AG20443 (cell line): ENCODE data around the gene TRERF1.

ENCODE experiments used
- DNase-seq: peaks from one replicate; pipeline ENCODE4 v3.0.0; 2012; ENCODE audit warnings: low spot score, mixed read lengths

TRERF1 gene

DNA sequence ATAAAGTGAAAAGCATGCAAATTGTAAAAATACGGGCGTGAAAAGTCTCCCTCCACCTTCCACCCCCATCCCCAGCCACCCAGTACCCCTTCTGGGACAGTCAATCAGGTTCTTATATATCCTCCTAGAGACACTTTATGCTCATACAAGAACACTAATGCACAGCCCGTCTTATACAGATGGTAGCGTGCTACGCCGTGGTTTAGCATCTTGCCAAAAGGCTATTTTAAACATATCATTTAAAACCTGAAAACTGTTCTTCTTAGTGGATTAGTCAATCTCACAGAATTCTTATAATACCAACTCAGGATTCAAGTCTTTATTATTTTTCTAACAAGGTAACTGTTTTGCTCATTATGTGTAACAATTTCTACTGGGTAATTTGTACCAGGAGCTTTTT lies 176.8 kb downstream of the TRERF1 start:
- DNase-seq, result no peak

DNA sequence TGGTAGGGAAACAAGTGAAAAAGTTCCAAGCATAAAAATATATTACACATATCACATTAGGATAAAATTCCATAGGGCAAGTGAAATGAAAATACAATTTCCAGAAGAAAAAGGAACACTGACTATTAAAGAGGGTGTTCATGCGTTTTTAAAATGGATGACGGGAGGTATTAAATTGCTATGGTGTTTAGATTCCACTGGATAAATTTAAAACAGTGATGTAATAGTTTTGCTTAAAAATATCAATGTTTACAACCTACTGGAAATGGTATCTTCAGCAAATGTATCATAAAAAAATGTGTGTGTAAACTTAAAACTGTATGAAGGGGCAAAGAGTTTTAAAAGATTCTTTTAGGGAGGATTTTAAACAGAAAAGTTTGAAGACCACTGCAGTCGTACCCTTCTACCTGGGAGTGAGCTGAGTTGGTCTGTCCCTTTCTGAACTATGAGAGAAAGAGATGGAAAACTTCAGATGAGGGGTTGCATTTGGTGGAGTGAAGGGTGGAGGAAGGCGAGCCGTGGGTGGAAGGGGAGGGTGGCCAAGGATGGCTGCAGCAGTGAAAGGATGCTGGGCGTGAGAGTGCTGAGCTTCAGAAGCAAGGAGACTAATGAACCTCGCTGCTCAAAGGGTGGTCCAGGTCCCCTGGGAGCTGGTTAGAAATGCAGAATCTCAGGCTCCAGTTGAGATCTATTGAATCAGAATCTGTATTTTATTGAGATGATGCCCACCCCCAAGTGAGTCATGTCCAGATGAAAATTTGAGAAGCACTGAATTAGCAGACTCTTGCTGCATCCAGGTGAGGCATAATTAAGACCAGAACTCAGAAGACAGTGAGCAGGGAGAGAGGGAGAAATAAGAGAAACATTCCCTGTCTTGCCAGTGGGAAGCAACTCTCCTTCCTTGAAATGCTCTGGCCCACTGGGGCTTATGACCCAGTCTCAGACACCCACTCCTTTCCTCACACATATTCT lies 179.6 kb downstream of the TRERF1 start:
- DNase-seq, result peak; percentile 49

DNA sequence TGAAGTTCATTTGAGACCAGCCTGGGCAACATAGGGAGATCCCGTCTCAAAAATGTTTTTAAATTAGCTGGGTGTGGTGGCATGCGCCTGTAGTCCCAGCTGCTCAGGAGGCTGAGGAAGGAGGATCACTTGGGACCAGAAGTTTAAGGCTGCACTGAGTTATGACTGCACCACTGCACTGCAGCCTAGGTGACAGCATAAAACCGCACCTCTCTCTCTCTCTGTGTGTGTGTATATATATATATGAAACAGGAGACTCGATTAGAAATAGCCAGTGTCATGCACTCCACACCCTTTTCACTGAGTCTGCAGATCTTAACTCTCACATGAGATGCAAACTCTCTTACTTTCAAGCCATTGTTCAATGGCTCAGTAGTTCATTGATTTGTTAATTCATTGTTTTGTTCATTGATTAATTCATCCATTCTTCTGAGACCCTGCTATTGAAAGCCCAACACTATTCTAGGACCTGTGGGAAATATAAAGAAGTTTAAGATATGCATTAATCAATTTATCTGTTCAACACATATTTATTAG lies 181.7 kb downstream of the TRERF1 start:
- DNase-seq, result no peak

DNA sequence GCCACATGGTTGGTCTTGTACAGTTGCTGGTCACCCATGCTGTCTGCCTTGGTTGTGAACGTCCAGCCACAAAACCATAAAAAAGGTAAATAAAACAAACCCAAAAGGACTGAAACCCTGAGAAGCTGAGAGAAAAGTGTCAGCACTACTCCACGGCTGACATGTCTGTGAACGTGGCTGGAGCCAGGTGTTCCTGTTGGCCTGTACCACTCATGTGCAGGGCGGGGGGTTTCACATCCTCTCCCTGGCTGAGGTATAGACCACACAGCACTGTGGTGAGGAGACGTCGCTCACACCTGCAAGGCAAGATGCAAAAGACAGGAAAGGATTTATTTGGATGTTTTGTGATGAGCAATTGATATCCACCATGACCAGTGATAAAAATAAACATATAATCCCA lies 182.2 kb downstream of the TRERF1 start:
- no peak for DNase-seq

DNA sequence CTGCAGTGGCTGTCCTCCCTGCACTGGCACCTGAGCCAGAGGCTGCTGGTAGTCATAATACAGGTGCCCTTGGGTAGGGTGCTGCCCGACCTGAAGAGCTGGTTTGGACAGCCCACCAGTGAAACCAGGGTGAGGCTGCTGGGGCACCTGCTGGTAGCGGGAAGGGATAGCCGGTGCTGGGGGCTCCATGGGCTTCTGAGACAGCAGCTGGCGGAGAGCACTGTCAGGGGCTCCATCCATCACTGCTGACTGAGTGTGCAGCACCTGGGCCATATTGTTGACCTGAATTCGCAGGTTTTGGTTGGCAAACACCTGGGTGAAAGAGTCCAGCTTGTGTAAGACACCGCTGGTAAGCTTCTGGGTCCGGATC lies 182.9 kb downstream of the TRERF1 start:
- no peak for DNase-seq

DNA sequence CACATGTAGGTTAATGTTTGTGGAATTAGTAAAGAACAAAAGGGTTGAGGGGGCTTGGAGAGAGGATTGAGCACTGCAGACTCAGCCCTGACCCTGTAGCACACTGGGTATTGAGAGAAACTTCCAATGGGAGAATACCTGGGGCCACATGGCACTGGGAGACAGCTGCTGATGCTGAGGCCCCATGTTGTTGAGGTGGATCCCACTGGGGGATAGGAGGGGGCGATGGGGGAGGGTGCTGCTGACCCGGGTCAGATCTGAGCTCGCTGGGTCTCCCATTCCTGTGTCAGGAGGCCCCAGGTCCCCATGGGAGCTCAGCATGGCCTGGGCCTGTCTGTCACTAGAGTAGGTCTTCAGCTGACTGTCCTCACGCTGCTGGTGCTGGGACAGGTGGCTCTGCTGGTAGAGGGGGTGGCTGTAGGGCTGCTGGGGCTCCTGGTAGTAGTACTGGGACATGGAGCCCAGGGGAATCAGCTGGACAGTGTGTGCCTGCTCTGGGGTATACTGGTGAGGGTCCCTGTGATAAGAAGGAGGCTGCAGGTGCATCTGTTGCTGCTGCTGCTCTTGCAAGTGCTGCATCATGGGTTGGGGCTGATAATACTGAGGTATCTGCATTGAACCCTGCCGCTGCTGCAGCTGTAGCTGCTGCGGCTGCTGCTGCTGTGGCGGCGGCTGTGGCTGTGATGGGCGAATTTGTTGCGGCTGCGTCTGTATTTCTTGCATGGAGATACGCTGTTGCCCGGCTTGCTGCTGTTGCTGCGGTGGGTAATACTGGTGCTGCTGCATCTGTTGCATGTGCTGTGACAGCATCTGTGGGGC lies 183.5 kb downstream of the TRERF1 start:
- DNase-seq, result no peak

DNA sequence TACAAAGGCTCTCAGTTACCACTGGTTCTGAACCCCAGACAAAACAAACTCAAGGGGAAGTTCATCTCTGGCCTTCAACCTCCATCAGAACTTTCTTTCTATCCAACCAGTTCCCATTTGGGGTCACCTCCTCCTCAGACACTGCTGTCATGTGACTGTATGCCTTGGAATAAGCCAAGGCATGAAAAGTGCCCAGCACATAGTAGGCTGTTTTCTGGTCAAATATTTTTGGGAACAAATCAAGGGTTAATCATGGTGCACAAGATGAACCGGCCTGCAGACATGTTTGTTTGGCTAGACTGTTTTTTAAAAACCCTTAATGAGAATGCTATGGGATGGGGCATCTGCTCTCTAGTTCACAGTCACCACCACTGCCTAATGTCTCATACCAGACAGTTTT lies 185.2 kb downstream of the TRERF1 start:
- no peak for DNase-seq

DNA sequence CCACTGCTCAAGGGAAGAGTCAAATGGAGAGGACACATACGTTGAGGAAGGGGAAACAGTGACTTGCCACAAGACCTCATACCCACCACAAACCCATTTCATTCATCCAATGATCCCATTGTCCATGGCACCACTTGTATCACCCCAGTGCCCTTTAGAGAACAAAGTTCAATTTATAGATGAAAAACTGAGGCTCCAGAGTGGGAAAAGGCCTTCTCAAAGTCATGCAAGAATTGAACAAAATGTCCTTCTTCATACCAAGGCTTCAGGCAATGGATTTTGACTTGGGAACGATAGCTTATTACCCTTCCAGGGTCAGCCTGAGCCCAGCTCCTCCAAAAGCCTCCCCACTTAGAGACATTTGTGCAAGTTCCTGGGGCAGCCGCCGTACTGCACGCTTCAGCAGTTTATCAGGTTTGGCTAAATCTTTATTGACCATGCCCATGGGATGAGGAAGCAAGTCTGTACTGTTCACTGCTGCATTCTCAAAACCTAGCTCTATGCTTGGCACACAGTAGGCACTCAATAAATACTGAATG lies 186.8 kb downstream of the TRERF1 start:
- no peak for DNase-seq

DNA sequence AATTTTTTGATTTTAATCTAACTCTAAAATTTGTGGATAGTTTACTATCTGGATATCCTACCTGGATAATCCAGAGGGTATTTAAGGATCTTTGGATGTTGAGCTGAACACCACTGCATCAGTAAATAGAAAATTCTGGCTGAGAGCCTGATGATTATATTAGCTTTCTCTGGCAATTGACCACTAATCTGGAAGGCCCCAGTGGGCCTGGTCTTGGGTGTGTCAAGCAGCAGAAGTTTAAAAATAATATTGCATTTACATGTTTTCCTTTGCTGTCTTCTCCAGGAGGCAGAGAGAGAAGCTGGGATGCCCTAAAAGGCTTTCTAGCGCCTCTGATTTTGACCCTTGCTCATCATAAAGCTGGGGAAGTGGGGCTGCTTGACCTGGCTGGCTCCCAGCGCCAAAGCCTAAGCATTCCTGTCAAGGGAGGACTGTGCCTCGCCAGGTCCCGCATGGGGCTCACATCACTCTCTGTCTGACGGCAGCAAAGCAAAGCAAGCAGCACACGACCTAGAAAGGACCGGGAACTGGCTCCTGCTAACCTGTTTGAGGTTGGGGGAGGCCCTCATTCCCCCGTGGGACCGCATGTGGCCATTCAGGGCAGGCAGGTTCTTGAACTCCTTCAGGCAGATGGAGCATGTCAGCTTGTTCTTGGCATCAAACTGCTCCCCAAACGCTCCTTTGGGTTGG lies 187.4 kb downstream of the TRERF1 start:
- DNase-seq, result no peak

DNA sequence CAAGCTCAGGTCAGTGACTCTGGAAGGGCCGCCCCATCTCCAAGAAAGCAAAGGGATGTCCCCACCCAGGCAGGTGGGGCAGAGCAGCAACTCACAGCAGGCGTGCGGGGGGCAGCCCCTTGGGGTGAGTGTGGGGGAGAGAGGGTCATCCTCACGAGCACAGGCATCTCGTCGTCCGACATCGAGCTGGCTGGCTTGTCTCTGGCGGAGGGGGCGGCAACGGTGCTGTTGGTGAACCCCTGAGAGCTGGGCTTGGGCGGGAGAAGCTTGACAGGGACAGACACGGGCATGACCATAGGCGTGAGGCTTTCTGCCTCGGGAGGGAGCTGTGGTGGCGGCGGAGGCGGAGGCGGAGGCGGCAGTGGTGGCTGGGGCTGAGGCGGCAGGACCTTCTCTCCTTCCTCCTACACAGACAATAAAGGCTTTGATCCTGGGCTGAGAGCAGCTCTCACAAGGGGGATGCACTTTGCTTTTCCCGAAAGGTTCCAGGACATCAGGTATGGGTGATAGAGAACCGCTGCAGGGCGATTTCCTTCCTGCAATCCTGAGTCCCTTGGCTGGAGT lies 188.5 kb downstream of the TRERF1 start:
- DNase-seq, result no peak

DNA sequence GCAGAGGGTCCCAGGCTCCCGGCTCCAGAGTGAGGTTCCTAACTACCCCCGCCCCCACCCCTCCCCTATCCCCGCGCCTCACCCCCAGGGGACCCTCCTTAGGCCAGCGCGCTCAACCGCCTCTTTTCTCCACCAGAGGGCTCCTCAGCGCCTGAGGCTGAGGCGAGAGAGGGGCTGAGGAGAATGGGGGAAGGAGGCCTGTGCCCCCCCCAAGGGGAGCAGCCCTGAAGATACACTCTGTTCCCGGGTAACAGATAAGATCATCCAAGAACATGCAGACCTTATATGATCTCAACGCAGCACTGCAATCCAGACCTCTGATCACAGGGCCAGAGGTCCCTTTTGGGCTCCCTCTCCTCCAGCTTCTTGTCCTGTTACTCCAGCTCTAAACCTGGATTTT lies 190.8 kb downstream of the TRERF1 start:
- peak; percentile 55 for DNase-seq

DNA sequence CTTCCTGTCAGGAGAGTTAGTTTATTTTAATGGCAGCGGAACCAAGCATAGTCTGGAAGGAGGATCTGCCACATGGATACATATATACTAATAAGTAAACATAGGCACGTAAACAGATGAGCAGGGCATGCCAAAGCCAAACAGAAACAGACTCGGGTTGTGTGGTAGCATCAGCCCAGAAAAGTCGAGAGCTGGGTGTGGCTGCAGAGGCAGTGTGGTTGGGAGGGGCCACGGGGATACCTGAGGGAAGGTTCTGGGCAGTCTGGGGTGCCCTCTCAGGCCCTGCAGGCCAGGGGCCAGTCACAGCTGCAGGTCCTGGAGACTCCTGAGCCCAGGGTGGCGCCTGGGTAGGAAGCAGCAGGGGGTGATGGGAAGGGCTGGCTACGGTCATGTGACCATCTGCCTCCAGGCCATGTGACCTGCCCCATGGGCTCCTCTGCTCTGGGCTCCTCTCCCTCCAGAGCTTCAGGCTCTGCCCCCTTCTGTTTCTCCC lies 191.3 kb downstream of the TRERF1 start:
- DNase-seq, result no peak

DNA sequence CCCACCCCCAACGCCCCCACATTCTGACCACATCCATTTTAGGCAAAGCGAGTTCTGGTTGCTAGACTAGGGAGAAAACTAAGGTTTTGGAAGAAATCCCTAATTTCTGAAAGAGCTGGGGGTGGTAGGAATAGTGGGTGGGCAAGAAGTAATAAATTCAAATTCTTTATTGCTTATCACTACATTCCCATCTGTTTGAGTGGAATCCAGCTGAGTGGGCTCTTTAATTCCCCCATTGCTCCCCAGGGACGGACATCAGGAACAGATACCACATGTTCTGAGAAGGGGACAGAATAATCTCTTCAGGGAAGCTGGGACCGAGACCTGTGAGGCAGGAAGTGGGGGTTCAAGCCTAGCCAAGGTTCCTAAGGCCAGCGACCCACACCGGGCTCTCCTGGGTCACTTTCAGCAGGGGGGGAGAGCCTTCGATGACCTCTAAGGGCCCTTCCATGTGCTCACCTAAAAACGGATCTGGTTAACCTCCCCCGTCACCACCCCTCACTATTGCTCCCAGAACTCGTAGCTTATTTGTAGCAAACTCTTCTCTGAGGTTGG lies 191.8 kb downstream of the TRERF1 start:
- no peak for DNase-seq

DNA sequence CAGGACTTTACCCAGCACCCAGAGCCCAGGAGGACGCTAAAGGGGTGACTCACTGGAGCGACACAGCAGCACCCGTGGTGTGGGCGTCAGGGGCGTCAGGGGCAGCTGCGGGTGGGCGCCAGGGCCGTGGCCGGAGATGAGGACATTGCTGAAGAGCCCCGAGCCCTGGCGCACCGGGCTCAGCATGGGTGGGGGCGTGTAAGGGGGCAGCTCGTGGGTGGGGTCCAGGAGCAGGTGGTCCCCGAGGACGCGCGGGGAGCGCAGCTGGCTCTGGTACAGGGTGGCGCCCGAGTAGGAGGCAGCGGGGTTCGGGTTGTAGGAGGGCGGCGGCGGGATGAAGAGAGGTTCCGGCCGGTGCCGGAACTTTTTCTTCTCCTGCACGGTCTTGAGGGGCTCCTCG lies 192.4 kb downstream of the TRERF1 start:
- no peak for DNase-seq

DNA sequence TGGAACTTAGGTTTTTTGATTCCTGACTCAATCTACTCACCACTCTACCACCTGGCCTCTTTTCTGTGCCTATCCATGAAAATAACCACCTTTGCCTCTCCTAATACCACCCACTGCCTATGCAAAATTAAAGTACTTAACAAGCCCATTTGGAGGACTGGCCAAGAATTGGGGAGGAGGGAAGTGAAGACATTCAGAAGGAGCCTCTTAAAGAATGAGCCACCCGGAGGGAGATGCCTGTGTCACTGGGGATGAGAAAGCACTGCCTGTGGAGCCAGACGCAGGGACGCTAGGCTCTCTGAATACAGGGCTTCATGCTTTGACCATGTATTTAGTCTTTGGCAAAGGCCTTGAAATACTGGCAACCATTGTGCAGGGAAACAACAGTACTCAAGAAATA lies 194.1 kb downstream of the TRERF1 start:
- DNase-seq, result no peak

DNA sequence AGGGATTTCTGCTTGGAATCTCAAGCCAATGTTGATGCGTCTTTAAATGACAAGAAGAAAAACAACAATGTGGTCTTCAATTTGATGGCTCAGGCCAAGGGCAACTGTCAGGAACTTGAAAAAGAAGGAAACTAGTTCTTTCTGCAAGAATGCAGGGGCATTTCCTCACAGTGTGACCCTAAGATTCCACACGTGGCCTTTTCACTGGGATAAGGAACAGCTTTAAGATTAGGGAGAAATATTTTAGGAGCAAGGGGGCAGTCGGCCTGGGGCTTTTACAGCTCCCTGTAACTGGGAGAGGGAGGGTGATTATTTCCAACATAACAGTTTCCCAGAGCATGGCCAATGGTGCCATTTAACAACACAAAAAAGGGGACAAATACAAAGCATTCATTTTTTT lies 194.7 kb downstream of the TRERF1 start:
- no peak for DNase-seq

DNA sequence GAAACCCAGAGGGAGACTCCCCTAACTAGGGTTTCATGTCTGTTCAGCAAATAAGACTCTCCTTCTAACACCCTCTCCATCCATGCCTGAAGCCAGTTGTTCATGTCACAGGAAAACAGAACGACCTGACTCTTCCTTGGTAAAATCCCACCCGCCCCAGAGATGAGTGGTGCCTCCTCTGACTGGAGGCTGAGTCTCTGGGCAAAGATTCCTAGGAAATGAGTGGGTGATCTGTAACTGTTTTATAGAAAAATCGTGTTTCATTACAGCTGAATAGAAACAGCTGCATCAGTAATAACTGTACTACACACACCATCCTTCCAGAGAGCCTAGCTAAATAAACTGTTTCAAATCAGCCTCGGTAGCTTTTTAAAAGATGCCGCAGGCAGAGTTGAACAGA lies 196.7 kb downstream of the TRERF1 start:
- peak; percentile 39 for DNase-seq

DNA sequence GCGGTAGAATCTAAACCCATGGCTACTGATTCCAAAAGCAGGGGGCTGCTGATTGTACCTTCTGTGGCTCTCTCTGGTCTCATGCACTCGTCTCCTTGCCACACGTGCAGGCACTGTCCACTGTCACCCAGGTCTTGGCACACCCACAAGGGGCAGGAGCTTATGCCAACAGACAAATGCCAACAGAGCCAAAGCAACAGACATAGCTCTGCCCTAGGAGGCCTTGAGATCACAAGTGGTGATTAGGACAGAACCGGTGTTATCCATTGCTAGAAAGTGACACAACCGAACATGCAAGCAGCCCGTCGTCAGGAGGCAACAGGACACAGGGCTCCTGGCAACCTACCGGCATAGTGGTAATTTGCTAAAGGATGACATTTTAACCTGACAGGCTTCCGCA lies 197.2 kb downstream of the TRERF1 start:
- no peak for DNase-seq

DNA sequence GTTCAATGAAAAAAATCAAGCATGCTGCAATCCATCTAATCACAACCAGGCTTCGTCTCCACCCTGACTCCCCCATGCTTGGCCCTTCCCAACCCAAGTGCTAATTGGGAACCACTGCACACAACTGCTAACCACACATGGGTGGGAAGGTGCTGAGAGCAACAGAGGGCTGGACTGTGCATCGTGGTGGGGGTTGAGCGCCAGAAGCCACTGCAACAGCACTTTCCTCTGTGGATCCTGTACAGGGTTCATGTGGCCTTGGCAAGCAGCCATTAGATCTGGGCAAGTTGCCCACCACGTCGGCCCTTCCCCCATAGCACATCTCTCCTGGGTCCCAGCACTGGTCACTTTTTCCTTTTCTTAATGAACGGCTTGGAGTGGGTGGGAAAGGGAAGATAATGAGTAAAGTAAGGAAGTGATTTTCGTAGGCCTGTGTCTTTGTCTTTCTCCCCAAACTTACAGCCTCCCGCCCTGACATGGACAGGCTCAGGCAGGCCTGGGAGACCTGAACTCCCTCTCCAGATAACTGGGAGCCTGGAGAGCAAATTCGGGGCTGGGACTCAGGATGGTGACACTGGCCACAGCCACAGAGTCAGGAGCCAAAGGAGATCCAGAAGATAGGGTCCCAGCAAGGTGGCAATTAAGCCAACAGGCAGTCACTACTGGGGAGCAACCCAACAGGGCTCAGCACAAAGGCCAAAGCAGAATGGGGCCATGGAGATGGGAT lies 199.7 kb downstream of the TRERF1 start:
- DNase-seq, result peak; percentile 83

DNA sequence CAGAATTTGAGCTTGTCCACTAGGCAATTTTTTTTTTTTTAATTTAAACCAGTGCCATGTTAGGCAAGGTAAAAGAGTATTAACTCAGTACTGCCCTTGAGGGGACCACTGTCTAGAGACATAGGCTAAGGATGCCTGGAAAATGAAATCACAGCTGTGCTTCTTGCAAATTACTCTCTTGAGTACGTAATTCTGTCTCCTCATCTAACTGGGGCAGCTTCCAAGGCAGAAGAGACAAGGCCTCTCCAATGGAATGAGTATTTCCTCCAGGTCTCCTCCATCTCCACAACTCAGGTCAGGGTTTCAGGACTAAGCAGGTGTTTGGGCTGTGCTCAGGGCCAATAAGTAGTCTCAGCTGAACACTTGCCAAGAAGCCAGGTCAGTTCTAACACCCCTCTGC lies 200.2 kb downstream of the TRERF1 start:
- DNase-seq, result peak; percentile 72
